Activated CD4-positive, alpha-beta T cell treated with anti-CD3 and anti-CD28 coated beads for 24 hours (primary cell): Measurements from ENCODE around the gene TPH2.

Experiments used
- DNase-seq, 2 donors: peaks; one replicate each; pipeline ENCODE4 v3.0.0-alpha.2; 2020; ENCODE audit warnings: low read depth in 2 of 2

TPH2 gene

GRCh38 chr12:71958993-71959578, 20.4 kb downstream of the TPH2 start:
- no peak for DNase-seq

GRCh38 chr12:71967211-71967610, 28.6 kb downstream of the TPH2 start:
- DNase-seq: no peak

DNA sequence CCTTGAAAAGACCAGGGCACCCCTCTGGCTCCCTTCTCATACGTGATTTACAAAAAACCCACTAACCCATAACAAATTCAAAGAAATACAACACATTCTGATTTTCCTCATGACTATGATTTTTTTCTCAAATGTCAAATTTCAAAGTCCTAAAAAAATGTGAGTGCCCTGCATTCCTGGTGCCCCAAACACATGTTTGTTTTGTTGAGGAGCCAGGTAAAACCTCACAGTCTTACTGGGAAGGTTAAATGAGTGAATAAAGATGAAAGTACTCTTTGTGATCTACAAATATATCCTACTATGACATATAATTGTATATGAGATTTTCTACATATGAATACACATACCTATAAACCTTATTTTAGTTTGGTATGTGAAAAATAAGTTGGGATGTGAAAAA, 30.7 kb downstream of the TPH2 start:
- no peak for DNase-seq

- DNase-seq: no peak
Measured at GRCh38 chr12:71970031-71970430, 31.4 kb downstream of the TPH2 start.

GRCh38 chr12:71972441-71973074, 33.9 kb downstream of the TPH2 start:
- no peak for DNase-seq

DNA sequence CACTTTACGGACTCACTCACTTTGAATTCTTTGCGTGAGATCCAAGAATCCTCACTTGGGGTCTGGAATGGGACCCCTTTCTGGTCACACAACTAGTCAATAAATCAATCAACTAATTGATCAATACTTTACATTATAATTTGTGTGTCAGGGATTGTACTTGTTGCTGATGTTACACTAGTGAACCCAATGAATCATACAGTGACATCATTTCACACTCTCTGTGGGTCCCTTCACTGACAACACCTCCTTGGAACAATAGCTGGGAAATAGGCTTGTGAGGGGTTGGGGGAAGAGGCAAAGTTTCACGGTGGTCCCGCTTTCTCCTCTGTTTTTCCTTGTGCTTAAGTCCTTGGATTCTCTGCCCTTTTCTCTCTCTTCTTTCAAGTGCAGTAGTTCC, 35.0 kb downstream of the TPH2 start:
- no peak for DNase-seq

- DNase-seq: no peak
Measured at GRCh38 chr12:71980538-71980937, 41.9 kb downstream of the TPH2 start.

GRCh38 chr12:71981149-71981548, 42.5 kb downstream of the TPH2 start:
- no peak for DNase-seq

DNA sequence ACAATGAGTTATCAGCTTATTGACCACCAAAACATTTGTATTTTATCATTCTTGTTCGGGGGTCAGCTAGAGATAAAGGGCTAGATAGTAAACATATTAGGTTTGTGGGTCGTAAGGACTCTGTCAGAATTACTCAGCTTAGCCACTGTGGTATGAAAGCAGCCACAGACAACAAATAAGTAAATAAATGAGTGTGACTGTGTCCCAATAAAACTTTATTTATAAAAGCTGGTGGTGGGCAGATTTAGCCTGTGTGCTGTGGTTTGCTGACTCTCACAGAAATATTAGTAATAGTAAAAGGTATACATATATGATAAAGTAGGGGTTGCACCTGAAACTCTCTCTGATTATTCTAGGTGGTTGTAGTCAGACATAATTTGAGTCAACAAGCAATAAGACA, 56.1 kb downstream of the TPH2 start:
- no peak for DNase-seq

- no peak for DNase-seq
Measured at GRCh38 chr12:71999795-72000194, 61.1 kb downstream of the TPH2 start.

GRCh38 chr12:72000969-72001648, 62.5 kb downstream of the TPH2 start:
- DNase-seq: no peak

DNA sequence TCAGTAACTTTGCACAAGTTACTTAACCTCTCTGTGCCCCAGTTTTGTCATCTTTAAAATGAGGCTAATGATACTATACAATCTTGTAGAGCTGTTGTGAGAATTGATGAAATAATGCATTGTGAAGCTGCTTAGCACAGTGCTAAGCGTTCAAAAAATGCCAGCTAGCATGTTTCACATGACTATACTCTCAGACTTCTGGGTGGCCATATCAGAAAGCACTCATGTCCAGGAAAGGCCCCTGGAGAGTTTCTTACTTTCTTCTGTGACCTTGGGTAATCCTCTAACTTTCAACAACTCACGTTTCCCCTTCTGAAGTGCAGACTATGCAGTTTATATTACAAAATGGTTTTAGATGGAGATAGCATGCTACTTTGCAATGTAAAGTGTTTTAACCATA, 68.1 kb downstream of the TPH2 start:
- DNase-seq: no peak

GRCh38 chr12:72010356-72010755, 71.7 kb downstream of the TPH2 start:
- no peak for DNase-seq

- no peak for DNase-seq
Measured at GRCh38 chr12:72011374-72011773, 72.7 kb downstream of the TPH2 start.

GRCh38 chr12:72012874-72013273, 74.2 kb downstream of the TPH2 start:
- DNase-seq: no peak

GRCh38 chr12:72015895-72016294, 77.2 kb downstream of the TPH2 start:
- DNase-seq: no peak

- DNase-seq: peak; percentile 24 to 37
Measured at GRCh38 chr12:72017054-72017651, 78.5 kb downstream of the TPH2 start.

- no peak for DNase-seq
Measured at GRCh38 chr12:72018036-72018435, 79.4 kb downstream of the TPH2 start.

DNA sequence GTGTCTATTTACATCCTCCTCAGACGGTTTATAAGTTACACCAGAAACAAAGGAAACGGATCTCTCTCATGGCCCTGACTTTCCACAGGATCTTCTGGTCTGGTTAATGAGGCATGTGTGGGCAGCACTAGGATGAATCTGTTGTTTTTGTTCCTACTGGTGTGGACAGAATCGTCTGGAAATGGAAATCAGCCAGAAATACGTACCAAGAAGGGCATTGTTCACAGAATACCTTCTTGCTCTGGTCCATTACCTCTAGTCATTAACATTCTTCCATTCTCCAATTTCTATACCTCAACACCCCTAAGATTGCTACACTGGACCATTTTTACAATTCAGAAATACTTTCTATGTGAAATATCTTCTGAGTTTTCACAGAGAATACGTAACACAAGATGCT, 86.0 kb downstream of the TPH2 start:
- DNase-seq: no peak

DNA sequence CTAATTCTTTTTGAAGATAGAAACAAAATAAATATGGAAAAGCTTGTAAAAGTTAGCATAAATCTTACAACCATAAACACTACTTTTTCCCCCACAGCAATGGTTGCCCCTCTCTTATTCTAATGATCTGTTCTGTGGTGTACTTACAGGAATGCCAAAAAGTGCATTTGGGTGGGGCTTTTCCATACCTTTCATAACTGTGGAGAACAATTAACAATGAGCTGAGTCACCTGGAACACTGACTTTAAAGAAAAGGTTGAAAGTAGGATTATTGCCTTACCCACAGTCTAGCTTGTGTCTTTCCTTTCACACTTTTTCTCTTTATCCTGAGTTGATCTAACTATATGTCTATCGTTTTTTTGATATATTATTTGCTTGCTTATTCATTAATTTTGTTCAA, 86.9 kb downstream of the TPH2 start:
- DNase-seq: no peak

- no peak for DNase-seq
Measured at GRCh38 chr12:72028966-72029365, 90.3 kb downstream of the TPH2 start.

GRCh38 chr12:72030277-72030676, 91.6 kb downstream of the TPH2 start:
- DNase-seq: no peak

GRCh38 chr12:72031066-72031465, 92.4 kb downstream of the TPH2 start:
- no peak for DNase-seq
